Neuronal stem cell (in vitro differentiated cells): Measurements from ENCODE around the gene MRGPRX1.
A peak's percentile ranks its signal among the peaks of the same experiment; 100 is the strongest.

Source experiments
- DNase-seq: peaks from one replicate; pipeline ENCODE4 v3.0.0-alpha.2; 2013; ENCODE audit warnings: low spot score
- H2AFZ ChIP-seq: one replicate; pipeline ENCODE4 v1.6.1; 2013; ENCODE audit warnings: mild to moderate bottlenecking, low read length, inconsistent platforms
- H2AK5ac ChIP-seq: 2 replicates; pipeline ENCODE4 v1.6.1; 2013; ENCODE audit warnings: low read depth, mild to moderate bottlenecking, inconsistent platforms, low read length, moderate library complexity, mixed read lengths
- H2BK120ac ChIP-seq: 2 replicates; pipeline ENCODE4 v1.6.1; 2013; ENCODE audit warnings: low read depth, mild to moderate bottlenecking, inconsistent platforms, low read length, moderate library complexity, mixed read lengths
- H2BK12ac ChIP-seq: one replicate; pipeline ENCODE4 v1.6.1; 2013; ENCODE audit warnings: low read length, inconsistent platforms
- H2BK15ac ChIP-seq: 2 replicates; pipeline ENCODE4 v1.6.1; 2013; ENCODE audit warnings: mild to moderate bottlenecking, low read length, inconsistent platforms, mixed read lengths
- H2BK5ac ChIP-seq: one replicate; pipeline ENCODE4 v1.6.1; 2013; ENCODE audit warnings: inconsistent platforms, mild to moderate bottlenecking, low read length, moderate library complexity
- H3K14ac ChIP-seq: one replicate; pipeline ENCODE4 v1.6.1; 2013; ENCODE audit warnings: low read length, inconsistent platforms
- H3K18ac ChIP-seq: 2 replicates; pipeline ENCODE4 v1.6.1; 2013; ENCODE audit warnings: low read length, inconsistent platforms
- H3K23ac ChIP-seq: 2 replicates; pipeline ENCODE4 v1.6.1; 2013; ENCODE audit warnings: low read depth, mild to moderate bottlenecking, mixed read lengths, low read length, inconsistent platforms; ENCODE audit not compliant: poor library complexity
- H3K27ac ChIP-seq: replicated peaks from 3 replicates; pipeline ENCODE4 v1.5.1; 2013; ENCODE audit warnings: low read length, inconsistent platforms
- H3K27me3 ChIP-seq, 3 experiments: 2 replicates each; pipeline ENCODE4 v1.6.1; 2013; ENCODE audit warnings: low read length in 3 of 3, mild to moderate bottlenecking in 2 of 3, inconsistent platforms in 1 of 3, low read depth in 1 of 3, mixed read lengths in 1 of 3, moderate library complexity in 1 of 3; ENCODE audit not compliant: control insufficient read depth in 3 of 3, insufficient read depth in 3 of 3
- H3K36me3 ChIP-seq, 2 donors: replicated peaks in 1 of 2; 2 replicates each; pipeline ENCODE4 v1.6.1; 2013; ENCODE audit warnings: low read length in 2 of 2; ENCODE audit not compliant: control insufficient read depth in 2 of 2, insufficient read depth in 2 of 2
- H3K4ac ChIP-seq: 2 replicates; pipeline ENCODE4 v1.6.1; 2013; ENCODE audit warnings: inconsistent platforms, mild to moderate bottlenecking, low read length, moderate library complexity
- H3K4me1 ChIP-seq, 2 donors: 1 replicate in 1 of 2; 2 replicates in 1 of 2; pipeline ENCODE4 v1.6.1; 2013; ENCODE audit warnings: low read length in 2 of 2, low read depth in 1 of 2; ENCODE audit not compliant: control insufficient read depth in 2 of 2, insufficient read depth in 1 of 2
- H3K4me2 ChIP-seq: one replicate; pipeline ENCODE4 v1.6.1; 2013; ENCODE audit warnings: mild to moderate bottlenecking, low read length, inconsistent platforms; ENCODE audit not compliant: insufficient read depth, poor library complexity, severe bottlenecking
- H3K4me3 ChIP-seq, 2 donors: 2 replicates each; pipeline ENCODE4 v1.5.1; 2013; ENCODE audit warnings: low read length in 2 of 2, mild to moderate bottlenecking in 2 of 2, inconsistent platforms in 1 of 2, moderate library complexity in 1 of 2
- H3K79me1 ChIP-seq: one replicate; pipeline ENCODE4 v1.6.1; 2013; ENCODE audit warnings: low read depth, mild to moderate bottlenecking, inconsistent platforms, low read length, moderate library complexity
- H3K9ac ChIP-seq: one replicate; pipeline ENCODE4 v1.6.1; 2013; ENCODE audit warnings: mild to moderate bottlenecking, low read depth, low read length, inconsistent platforms; ENCODE audit not compliant: poor library complexity
- H3K9me3 ChIP-seq, 2 donors: replicated peaks in 1 of 2; 2 replicates each; pipeline versions ENCODE3 to v1.6.1; 2013; ENCODE audit warnings: low read length in 2 of 2, mild to moderate bottlenecking in 2 of 2, inconsistent platforms in 1 of 2, low read depth in 1 of 2, mixed read lengths in 1 of 2, moderate library complexity in 1 of 2; ENCODE audit not compliant: control insufficient read depth in 2 of 2, insufficient read depth in 1 of 2
- H4K8ac ChIP-seq: one replicate; pipeline ENCODE4 v1.6.1; 2013; ENCODE audit warnings: low read depth, mild to moderate bottlenecking, inconsistent platforms, low read length, moderate library complexity
- H4K91ac ChIP-seq: one replicate; pipeline ENCODE4 v1.6.1; 2013; ENCODE audit warnings: low read length, low read depth, mild to moderate bottlenecking, inconsistent platforms; ENCODE audit not compliant: poor library complexity
- WGBS, 2 donors: extraction: QIAGEN DNeasy Blood & Tissue Kit; methylation state at CpG; one replicate each; pipeline ENCODE4 v1.1.7; 2013; ENCODE audit warnings: missing lambda C conversion rate in 2 of 2, mixed read lengths in 1 of 2; ENCODE audit not compliant: insufficient read length in 2 of 2, insufficient replicate concordance in 1 of 2; ENCODE audit errors: extremely low coverage in 2 of 2; 5-methylcytosine and 5-hydroxymethylcytosine counted together

MRGPRX1 gene

GRCh38 chr11:18956630-18957029 lies 17.4 kb upstream of the MRGPRX1 start:
- DNase-seq: no peak
- no peak overlapping the region for H2BK15ac ChIP-seq
- H3K36me3 ChIP-seq: no peaks in the 10 kb centered on the region
- no peak overlapping the region for H3K27ac ChIP-seq
- H3K23ac ChIP-seq: peak overlapping the region; percentile 47
- H2BK120ac ChIP-seq: no peak overlapping the region
- no peak overlapping the region for H3K9ac ChIP-seq
- H2AFZ ChIP-seq: no peak overlapping the region
- H3K18ac ChIP-seq: no peak overlapping the region
- H2BK12ac ChIP-seq: no peak overlapping the region
- no peak overlapping the region for H4K91ac ChIP-seq
- no peak overlapping the region for H3K4me2 ChIP-seq
- no peaks in the 10 kb centered on the region for H3K9me3 ChIP-seq
- no peak overlapping the region for H3K4me3 ChIP-seq
- H2AK5ac ChIP-seq: no peak overlapping the region
- no peaks in the 10 kb centered on the region for H3K4me1 ChIP-seq
- no peak overlapping the region for H3K4ac ChIP-seq
- peaks cover 0 to 23% (median 0%) of the 10 kb centered on the region in 3 experiments for H3K27me3 ChIP-seq
- no CpG with 5 or more reads among the region's 16 CpGs for WGBS, 2 donors
- no peaks in the 10 kb centered on the region for H3K79me1 ChIP-seq
- H2BK5ac ChIP-seq: no peak overlapping the region
- no peak overlapping the region for H4K8ac ChIP-seq
- no peak overlapping the region for H3K14ac ChIP-seq

- Histone ChIP-seq H3K36me3 (no peaks in the 10 kb centered on the region), H3K9ac (no peak overlapping the region), H3K27ac (no peak overlapping the region), H3K14ac (no peak overlapping the region), H2BK12ac (no peak overlapping the region), H3K79me1 (no peaks in the 10 kb centered on the region), H4K91ac (no peak overlapping the region), H3K23ac (no peak overlapping the region), H3K4me1 (peaks cover 0 to 1% of the 10 kb centered on the region in 2 donors), H3K4me2 (no peak overlapping the region), H2BK5ac (no peak overlapping the region), H2BK15ac (no peak overlapping the region), H3K4me3 (no peak overlapping the region), H2AFZ (no peak overlapping the region), H2AK5ac (no peak overlapping the region), H3K9me3 (no peaks in the 10 kb centered on the region), H4K8ac (no peak overlapping the region), H2BK120ac (no peak overlapping the region), H3K27me3 (peaks cover 0 to 14% (median 0%) of the 10 kb centered on the region in 3 experiments), H3K4ac (no peak overlapping the region), H3K18ac (no peak overlapping the region)
- WGBS, 2 donors: no CpG with 5 or more reads among the region's 5 CpGs
- no peak for DNase-seq
These were observed 3.1 kb downstream of the MRGPRX1 start for GRCh38 chr11:18936002-18936673.

GRCh38 chr11:18934195-18934814 lies 4.9 kb downstream of the MRGPRX1 start:
- Histone ChIP-seq H3K9ac (no peak overlapping the region), H4K91ac (no peak overlapping the region), H2AFZ (no peak overlapping the region), H2BK120ac (no peak overlapping the region), H2BK12ac (no peak overlapping the region), H3K14ac (no peak overlapping the region), H4K8ac (peak overlapping the region; percentile 50), H3K18ac (peak overlapping the region; percentile 55), H3K4me1 (peaks cover 0 to 1% of the 10 kb centered on the region in 2 donors), H2BK15ac (no peak overlapping the region), H2BK5ac (no peak overlapping the region), H3K4me2 (no peak overlapping the region), H3K23ac (no peak overlapping the region), H3K4ac (no peak overlapping the region), H3K79me1 (no peaks in the 10 kb centered on the region), H3K36me3 (no peaks in the 10 kb centered on the region), H2AK5ac (no peak overlapping the region), H3K4me3 (no peak overlapping the region), H3K9me3 (no peaks in the 10 kb centered on the region), H3K27me3 (peaks cover 0 to 15% (median 0%) of the 10 kb centered on the region in 3 experiments), H3K27ac (no peak overlapping the region)
- no CpG with 5 or more reads among the region's 22 CpGs for WGBS, 2 donors
- no peak for DNase-seq

GRCh38 chr11:18927550-18928322 lies 11.5 kb downstream of the MRGPRX1 start:
- Histone ChIP-seq H3K23ac (no peak overlapping the region), H2AK5ac (no peak overlapping the region), H4K91ac (no peak overlapping the region), H3K79me1 (no peaks in the 10 kb centered on the region), H3K18ac (no peak overlapping the region), H2BK15ac (no peak overlapping the region), H2BK5ac (no peak overlapping the region), H3K4me2 (no peak overlapping the region), H3K27ac (no peak overlapping the region), H2AFZ (no peak overlapping the region), H3K27me3 (peaks cover 0 to 6% (median 0%) of the 10 kb centered on the region in 3 experiments), H3K36me3 (no peaks in the 10 kb centered on the region), H4K8ac (no peak overlapping the region), H2BK12ac (no peak overlapping the region), H3K4me1 (no peaks in the 10 kb centered on the region), H3K4me3 (no peak overlapping the region), H3K9me3 (no peaks in the 10 kb centered on the region), H3K14ac (no peak overlapping the region), H3K9ac (no peak overlapping the region), H3K4ac (no peak overlapping the region), H2BK120ac (no peak overlapping the region)
- no CpG with 5 or more reads among the region's 3 CpGs for WGBS, 2 donors
- no peak for DNase-seq
